HG03571 (cell line): ENCODE data around the gene NWD2.
"Not testable (repeated sequence)": the region's sequence is repeated elsewhere in the genome, so short reads cannot be mapped to it uniquely, and the experiment has no call there.

ENCODE experiments used
- ATAC-seq: cut with Tn5 transposase; IDR thresholded peaks from one replicate; pipeline ENCODE4 v1.9.1; 2021; ENCODE audit not compliant: unreplicated experiment

The NWD2 gene

GRCh38 chr4:37392521-37393255, 148.1 kb downstream of the NWD2 start:
- ATAC-seq = peak; percentile 34

GRCh38 chr4:37393321-37393720, 148.8 kb downstream of the NWD2 start:
- no peak for ATAC-seq

- ATAC-seq = peak; percentile 50
These were observed 149.3 kb downstream of the NWD2 start for GRCh38 chr4:37393889-37394288.

- ATAC-seq = no peak
These were observed 153.0 kb downstream of the NWD2 start for GRCh38 chr4:37397505-37397904.

- ATAC-seq = peak; percentile 75
These were observed 155.8 kb downstream of the NWD2 start for GRCh38 chr4:37400241-37400881.

- not testable (repeated sequence) for ATAC-seq
These were observed 163.6 kb downstream of the NWD2 start for GRCh38 chr4:37407938-37408826.

GRCh38 chr4:37413612-37414011, 169.1 kb downstream of the NWD2 start:
- ATAC-seq = not testable (repeated sequence)

GRCh38 chr4:37415845-37416369, 171.4 kb downstream of the NWD2 start:
- ATAC-seq = no peak

- no peak for ATAC-seq
These were observed 177.1 kb downstream of the NWD2 start for GRCh38 chr4:37421614-37422013.

GRCh38 chr4:37422102-37422501, 177.6 kb downstream of the NWD2 start:
- ATAC-seq = no peak

GRCh38 chr4:37422638-37423037, 178.1 kb downstream of the NWD2 start:
- ATAC-seq = no peak

GRCh38 chr4:37423310-37423709, 178.8 kb downstream of the NWD2 start:
- no peak for ATAC-seq

GRCh38 chr4:37424753-37425152, 180.2 kb downstream of the NWD2 start:
- no peak for ATAC-seq

- ATAC-seq = no peak
These were observed 181.3 kb downstream of the NWD2 start for GRCh38 chr4:37425857-37426256.

GRCh38 chr4:37427193-37427592, 182.7 kb downstream of the NWD2 start:
- no peak for ATAC-seq

- no peak for ATAC-seq
These were observed 185.4 kb downstream of the NWD2 start for GRCh38 chr4:37429906-37430305.

GRCh38 chr4:37430718-37431416, 186.3 kb downstream of the NWD2 start:
- no peak for ATAC-seq

- no peak for ATAC-seq
These were observed 186.8 kb downstream of the NWD2 start for GRCh38 chr4:37431417-37431743.

- no peak for ATAC-seq
These were observed 189.9 kb downstream of the NWD2 start for GRCh38 chr4:37434469-37434868.

- no peak for ATAC-seq
These were observed 192.0 kb downstream of the NWD2 start for GRCh38 chr4:37436546-37436945.

GRCh38 chr4:37437163-37437562, 192.6 kb downstream of the NWD2 start:
- no peak for ATAC-seq
